Measurements from ENCODE around the gene ENTHD1. TPM values are rescaled to one million over a fixed set of nuclear protein-coding genes. Genes with fewer than 3 reads are reported as not detected.

The ENTHD1 gene
- total and polyA plus RNA-seq, 9 of the 15 experiments (the other 6 are each of a cell fraction or from before 2014, with no cell fraction given), result 0.13 to 0.98 (median 0.35) TPM

DNA sequence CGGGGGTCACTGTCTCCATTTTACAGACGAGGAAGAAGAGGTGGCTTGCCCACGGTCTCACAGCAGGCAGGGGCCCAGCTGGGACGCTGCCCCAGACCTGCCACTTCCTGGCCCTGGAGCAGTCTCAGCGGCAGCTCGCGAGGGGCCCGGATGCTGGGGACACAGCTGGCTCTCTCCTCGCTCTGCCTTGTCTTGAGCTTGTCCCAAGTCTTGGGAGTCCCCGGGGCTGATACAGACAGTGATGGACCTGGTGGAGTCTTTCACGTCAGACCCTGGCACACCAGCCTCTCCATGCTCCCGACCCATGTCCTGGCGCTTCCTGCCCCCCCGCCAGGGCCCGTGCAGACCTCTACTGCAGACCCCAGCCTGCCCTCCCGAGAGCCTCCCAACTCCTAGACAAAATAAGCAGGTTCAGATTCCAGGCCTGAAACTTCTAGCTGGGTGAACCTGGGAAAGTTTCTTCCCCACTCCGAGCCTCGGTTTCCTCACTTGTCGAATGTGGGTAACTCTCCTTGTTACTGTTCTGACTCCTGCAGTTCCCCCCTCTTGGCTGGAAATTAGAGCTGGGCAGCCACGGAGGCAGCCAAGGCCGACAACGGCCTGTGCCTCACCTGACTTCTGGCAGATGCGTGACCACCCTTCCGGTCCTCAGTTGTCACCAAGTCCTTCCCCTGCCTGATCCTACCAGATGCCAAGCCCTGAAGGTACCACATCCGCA lies 177.6 kb downstream of the ENTHD1 start:
- ATAC-seq (no peak), DNase-seq (ENCODE audit: extremely low read depth in 1 of 4, low spot score in 3 of 4) (no peak), FAIRE-seq (no peak)
- TF ChIP-seq TAF15 (IDR thresholded peaks at IDR 0.05; ENCODE audit: low read depth, low read length) (no peak), ZNF644 (tag; IDR thresholded peaks at IDR 0.05; ENCODE audit: low read depth) (no peak), CTBP1 (IDR thresholded peaks at IDR 0.05; ENCODE audit: borderline replicate concordance) (no peak), ELF1 (tag; IDR thresholded peaks at IDR 0.05) (no peak), HNRNPK (IDR thresholded peaks at IDR 0.05; ENCODE audit: low read depth, low read length, poor library complexity, severe bottlenecking) (no peak), SMAD3 (CRISPR knock-in tag; conservative IDR thresholded peaks at IDR 0.05) (no peak), ZC3H8 (IDR thresholded peaks at IDR 0.05) (no peak), CSDE1 (IDR thresholded peaks at IDR 0.05) (no peak), DPF2 (IDR thresholded peaks at IDR 0.05) (no peak), KLF10 (CRISPR knock-in tag; IDR thresholded peaks at IDR 0.05) (no peak), SNIP1 (IDR thresholded peaks at IDR 0.05; ENCODE audit: low read depth) (no peak), SAFB (IDR thresholded peaks at IDR 0.05; ENCODE audit: borderline replicate concordance, low read depth, low read length) (no peak)
- TF ChIP-seq, protein P1, sequence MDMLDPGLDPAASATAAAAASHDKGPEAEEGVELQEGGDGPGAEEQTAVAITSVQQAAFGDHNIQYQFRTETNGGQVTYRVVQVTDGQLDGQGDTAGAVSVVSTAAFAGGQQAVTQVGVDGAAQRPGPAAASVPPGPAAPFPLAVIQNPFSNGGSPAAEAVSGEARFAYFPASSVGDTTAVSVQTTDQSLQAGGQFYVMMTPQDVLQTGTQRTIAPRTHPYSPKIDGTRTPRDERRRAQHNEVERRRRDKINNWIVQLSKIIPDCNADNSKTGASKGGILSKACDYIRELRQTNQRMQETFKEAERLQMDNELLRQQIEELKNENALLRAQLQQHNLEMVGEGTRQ (CRISPR knock-in tag; IDR thresholded peaks at IDR 0.05), result no peak
- TF ChIP-seq, protein P2, sequence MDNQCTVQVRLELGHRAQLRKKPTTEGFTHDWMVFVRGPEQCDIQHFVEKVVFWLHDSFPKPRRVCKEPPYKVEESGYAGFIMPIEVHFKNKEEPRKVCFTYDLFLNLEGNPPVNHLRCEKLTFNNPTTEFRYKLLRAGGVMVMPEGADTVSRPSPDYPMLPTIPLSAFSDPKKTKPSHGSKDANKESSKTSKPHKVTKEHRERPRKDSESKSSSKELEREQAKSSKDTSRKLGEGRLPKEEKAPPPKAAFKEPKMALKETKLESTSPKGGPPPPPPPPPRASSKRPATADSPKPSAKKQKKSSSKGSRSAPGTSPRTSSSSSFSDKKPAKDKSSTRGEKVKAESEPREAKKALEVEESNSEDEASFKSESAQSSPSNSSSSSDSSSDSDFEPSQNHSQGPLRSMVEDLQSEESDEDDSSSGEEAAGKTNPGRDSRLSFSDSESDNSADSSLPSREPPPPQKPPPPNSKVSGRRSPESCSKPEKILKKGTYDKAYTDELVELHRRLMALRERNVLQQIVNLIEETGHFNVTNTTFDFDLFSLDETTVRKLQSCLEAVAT (IDR thresholded peaks at IDR 0.05), result no peak
- no peaks in the 10 kb centered on the region for H3K79me2 ChIP-seq (ENCODE audit: control insufficient read depth, insufficient read depth, low read length)
- peaks cover 8 to 17% of the 10 kb centered on the region in 2 experiments; a peak in 4 of 5 replicates for H3K4me1 ChIP-seq (replicated peaks in 1 of 2; ENCODE audit: control insufficient read depth in 2 of 2, insufficient read depth in 2 of 2, low read length in 2 of 2)
- 76% methylated on average over 9 of the region's 25 CpGs for WGBS (ENCODE audit: insufficient coverage, low coverage, missing lambda C conversion rate)
- H3K36me3 ChIP-seq (ENCODE audit: control insufficient read depth, insufficient read depth, low read length), result no peaks in the 10 kb centered on the region
- no peak overlapping the region for H3K4me3 ChIP-seq
- no peaks in the 10 kb centered on the region for H3K9me3 ChIP-seq (replicated peaks; ENCODE audit: control insufficient read depth, insufficient read depth, low read depth, low read length)
- H3K9ac ChIP-seq (ENCODE audit: insufficient read depth in 1 of 2, low read depth in 2 of 2, low read length in 2 of 2), result 0 out of 4 replicates have a peak overlapping the region, but pooled peaks of 1 of the 2 experiments have one; percentile 20
- intact Hi-C loops (cut with micrococcal nuclease) (no loop called here), in situ Hi-C loops (cut with MboI) (no loop called here)
- ChIA-PET POLR2A (no interaction called here), CTCF (ENCODE audit: low intra/inter-chr PET ratio) (no interaction called here)
- no peaks in the 10 kb centered on the region for H4K20me1 ChIP-seq (replicated peaks; ENCODE audit: control insufficient read depth, insufficient read depth, low read length)
- no TSS peak for BruUV-seq (replicated peaks)
- no peak overlapping the region for H3K27ac ChIP-seq (ENCODE audit: extremely low read depth, low read depth, low read length)
- no peak overlapping the region for H3K4me2 ChIP-seq (ENCODE audit: insufficient read depth, low read length)
- H2AFZ ChIP-seq (ENCODE audit: low read depth, low read length), result no peak overlapping the region
- no peaks in the 10 kb centered on the region for H3K27me3 ChIP-seq (ENCODE audit: control insufficient read depth in 2 of 2, insufficient read depth in 2 of 2, low read length in 2 of 2)
- no peaks in the 10 kb centered on the region for H3K9me1 ChIP-seq (ENCODE audit: control insufficient read depth, insufficient read depth, low read length)

All from K562 (cell line).